ENCODE measurements around the gene KRT71. TPM values are rescaled to one million over a fixed set of nuclear protein-coding genes. Genes with fewer than 3 reads are reported as not detected.

KRT71 gene
- total RNA-seq, 2 donors from 2014 or later = not detected

DNA sequence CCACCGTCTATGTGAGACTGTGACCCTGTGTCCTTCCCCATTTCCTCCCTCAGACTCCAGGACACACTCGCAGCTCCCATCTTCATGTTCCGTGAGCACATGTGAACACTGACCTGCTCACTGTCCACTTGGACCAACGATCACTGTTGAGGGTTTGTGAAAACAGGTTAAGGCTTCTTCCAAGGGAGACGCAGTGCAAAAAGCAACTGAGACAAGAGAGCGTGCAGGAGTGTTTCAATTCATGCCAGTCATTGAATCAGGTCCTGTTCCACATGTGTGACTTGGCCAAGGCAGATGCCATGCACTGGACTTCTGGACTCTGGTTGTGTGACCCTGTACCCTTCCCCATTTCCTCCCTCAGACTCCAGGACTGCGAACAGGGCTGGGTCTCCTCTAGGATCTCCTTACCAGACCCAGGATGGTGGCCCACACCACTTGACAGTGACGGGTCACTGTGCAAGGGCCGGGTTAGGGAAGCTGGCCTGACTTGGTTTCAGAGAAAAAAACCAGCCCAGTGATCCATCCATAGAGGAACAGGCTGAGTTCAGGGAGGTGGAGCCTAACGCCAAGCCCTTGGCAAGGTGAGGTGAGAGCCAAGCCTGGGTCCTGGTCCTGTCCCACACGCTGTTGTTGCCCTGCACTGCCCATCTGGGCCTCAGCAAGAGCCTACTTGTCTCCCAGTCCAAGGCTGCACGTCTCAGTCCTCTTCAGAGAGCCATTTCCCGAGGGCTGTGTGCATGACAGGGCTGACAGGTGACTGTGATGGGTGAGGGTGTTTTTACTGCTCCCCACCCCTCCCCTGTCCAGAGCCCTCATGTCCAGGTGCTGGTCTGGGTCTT is 27.1 kb downstream of the KRT71 start:
- Mint-ChIP-seq H3K9me3 (no peaks in the 10 kb centered on the region), H3K4me3 (no peak overlapping the region), H3K27ac (no peak overlapping the region), H3K4me1 (peaks cover 19% of the 10 kb centered on the region), H3K36me3 (ENCODE audit: low read depth) (no peaks in the 10 kb centered on the region), H3K27me3 (ENCODE audit: insufficient read depth) (peaks cover 2% of the 10 kb centered on the region)
- Histone ChIP-seq H3K9me3 (ENCODE audit: control insufficient read depth, low read length) (no peaks in the 10 kb centered on the region), H3K9ac (ENCODE audit: extremely low read depth, low read length, poor library complexity, severe bottlenecking) (no peak overlapping the region), H3K27me3 (ENCODE audit: control insufficient read depth, insufficient read depth, low read length, poor library complexity, severe bottlenecking) (no peaks in the 10 kb centered on the region), H3K4me3 (ENCODE audit: low read length) (no peak overlapping the region), H3K27ac (ENCODE audit: low read depth, low read length) (no peak overlapping the region), H3K4me1 (ENCODE audit: control insufficient read depth, insufficient read depth, low read length) (peaks cover 7% of the 10 kb centered on the region), H3K36me3 (ENCODE audit: control insufficient read depth, insufficient read depth, low read length) (no peaks in the 10 kb centered on the region)
- WGBS, 2 experiments (ENCODE audit: insufficient coverage in 1 of 2, insufficient read length in 1 of 2) = 82 to 83% methylated on average over 10 to 13 of the region's 13 CpGs
- peak; percentile 40 for DNase-seq
- TF ChIP-seq, protein P1, sequence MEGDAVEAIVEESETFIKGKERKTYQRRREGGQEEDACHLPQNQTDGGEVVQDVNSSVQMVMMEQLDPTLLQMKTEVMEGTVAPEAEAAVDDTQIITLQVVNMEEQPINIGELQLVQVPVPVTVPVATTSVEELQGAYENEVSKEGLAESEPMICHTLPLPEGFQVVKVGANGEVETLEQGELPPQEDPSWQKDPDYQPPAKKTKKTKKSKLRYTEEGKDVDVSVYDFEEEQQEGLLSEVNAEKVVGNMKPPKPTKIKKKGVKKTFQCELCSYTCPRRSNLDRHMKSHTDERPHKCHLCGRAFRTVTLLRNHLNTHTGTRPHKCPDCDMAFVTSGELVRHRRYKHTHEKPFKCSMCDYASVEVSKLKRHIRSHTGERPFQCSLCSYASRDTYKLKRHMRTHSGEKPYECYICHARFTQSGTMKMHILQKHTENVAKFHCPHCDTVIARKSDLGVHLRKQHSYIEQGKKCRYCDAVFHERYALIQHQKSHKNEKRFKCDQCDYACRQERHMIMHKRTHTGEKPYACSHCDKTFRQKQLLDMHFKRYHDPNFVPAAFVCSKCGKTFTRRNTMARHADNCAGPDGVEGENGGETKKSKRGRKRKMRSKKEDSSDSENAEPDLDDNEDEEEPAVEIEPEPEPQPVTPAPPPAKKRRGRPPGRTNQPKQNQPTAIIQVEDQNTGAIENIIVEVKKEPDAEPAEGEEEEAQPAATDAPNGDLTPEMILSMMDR (conservative IDR thresholded peaks at IDR 0.05) = no peak

DNA sequence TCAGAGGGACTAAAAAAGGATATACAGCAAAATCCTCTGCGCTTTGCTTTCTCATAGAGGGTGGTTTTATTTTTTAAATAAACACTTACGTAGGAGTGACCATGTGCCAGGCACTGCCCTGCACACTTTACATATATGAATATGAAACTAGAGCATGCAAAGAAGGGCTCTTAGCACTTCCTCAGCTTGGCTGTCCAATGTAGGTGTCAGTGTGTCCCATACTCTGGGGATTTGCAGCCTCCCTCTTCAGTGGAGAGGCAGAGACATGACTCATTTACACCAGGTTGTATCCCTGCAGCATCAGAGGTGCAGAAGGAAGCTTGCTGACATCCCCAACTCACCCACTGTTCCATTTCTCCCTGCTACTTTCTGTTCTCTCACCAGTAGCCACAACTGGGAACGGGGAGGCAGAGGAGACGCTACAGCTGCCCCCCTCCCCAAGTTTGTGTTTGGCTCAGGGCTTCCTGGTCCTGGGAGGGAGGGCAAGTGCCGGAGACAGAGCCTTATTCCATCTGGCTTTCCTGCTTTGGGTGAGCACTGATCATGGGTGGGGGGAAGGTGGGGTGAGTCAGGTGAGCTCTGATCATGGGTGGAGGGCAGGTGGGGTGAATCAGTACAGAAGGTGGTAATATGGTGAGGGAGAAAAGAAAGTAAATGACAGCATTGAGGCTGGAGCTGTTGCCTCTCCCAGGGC is 27.9 kb downstream of the KRT71 start:
- DNase-seq = peak; percentile 44
- Mint-ChIP-seq H3K27me3 (ENCODE audit: insufficient read depth) (peaks cover 2% of the 10 kb centered on the region), H3K4me1 (peaks cover 23% of the 10 kb centered on the region), H3K4me3 (no peak overlapping the region), H3K9me3 (no peaks in the 10 kb centered on the region), H3K36me3 (ENCODE audit: low read depth) (no peaks in the 10 kb centered on the region), H3K27ac (no peak overlapping the region)
- Histone ChIP-seq H3K9ac (ENCODE audit: extremely low read depth, low read length, poor library complexity, severe bottlenecking) (no peak overlapping the region), H3K4me1 (ENCODE audit: control insufficient read depth, insufficient read depth, low read length) (peaks cover 7% of the 10 kb centered on the region), H3K4me3 (ENCODE audit: low read length) (no peak overlapping the region), H3K27me3 (ENCODE audit: control insufficient read depth, insufficient read depth, low read length, poor library complexity, severe bottlenecking) (no peaks in the 10 kb centered on the region), H3K27ac (ENCODE audit: low read depth, low read length) (no peak overlapping the region), H3K9me3 (ENCODE audit: control insufficient read depth, low read length) (no peaks in the 10 kb centered on the region), H3K36me3 (ENCODE audit: control insufficient read depth, insufficient read depth, low read length) (no peaks in the 10 kb centered on the region)
- TF ChIP-seq, protein P1 (conservative IDR thresholded peaks at IDR 0.05) = no peak
- WGBS, 2 experiments (ENCODE audit: insufficient coverage in 1 of 2, insufficient read length in 1 of 2) = 93 to 100% methylated on average over 2 to 5 of the region's 5 CpGs

DNA sequence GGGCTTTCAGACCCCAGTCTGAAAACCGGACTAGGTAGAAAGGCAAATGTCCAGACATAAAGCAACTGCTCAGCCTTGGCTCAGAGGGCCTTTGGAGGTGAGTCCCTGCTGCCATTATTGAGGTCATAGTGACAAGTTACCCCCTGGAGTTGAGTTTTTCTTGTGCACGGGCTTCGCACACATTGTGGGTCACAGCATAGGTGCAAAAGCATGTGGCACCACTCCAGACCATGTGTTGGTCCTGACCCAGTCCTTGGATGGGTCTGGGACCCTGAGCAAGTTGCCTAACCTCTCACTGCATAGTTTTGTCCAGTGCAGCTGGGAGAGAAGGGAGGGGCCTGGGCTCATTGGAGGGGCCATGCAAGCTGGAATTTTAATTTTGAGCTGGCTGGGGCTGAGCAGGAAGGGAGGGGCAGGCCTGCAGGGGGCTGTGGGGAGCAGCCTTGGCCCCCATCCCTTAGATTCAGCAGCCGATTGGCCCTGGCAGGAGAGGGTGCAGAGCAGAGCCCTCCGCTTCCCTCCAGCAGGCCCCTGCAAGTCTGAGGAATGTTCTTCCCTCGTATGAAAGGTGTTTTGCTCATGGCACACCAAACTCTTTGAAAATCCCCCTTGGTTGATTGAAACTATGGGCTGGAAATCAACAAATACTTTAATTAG is 28.6 kb downstream of the KRT71 start:
- H3K4me3 Mint-ChIP-seq = no peak overlapping the region
- peak; percentile 38 for DNase-seq
- TF ChIP-seq, protein P1 (conservative IDR thresholded peaks at IDR 0.05) = no peak
- peaks cover 2% of the 10 kb centered on the region for H3K27me3 Mint-ChIP-seq (ENCODE audit: insufficient read depth)
- no peak overlapping the region for H3K27ac Mint-ChIP-seq
- H3K4me3 ChIP-seq (ENCODE audit: low read length) = no peak overlapping the region
- WGBS, 2 experiments (ENCODE audit: insufficient coverage in 1 of 2, insufficient read length in 1 of 2) = 85 to 86% methylated on average over 4 to 6 of the region's 6 CpGs
- H3K36me3 Mint-ChIP-seq (ENCODE audit: low read depth) = no peaks in the 10 kb centered on the region
- no peaks in the 10 kb centered on the region for H3K36me3 ChIP-seq (ENCODE audit: control insufficient read depth, insufficient read depth, low read length)
- no peak overlapping the region for H3K27ac ChIP-seq (ENCODE audit: low read depth, low read length)
- no peaks in the 10 kb centered on the region for H3K9me3 ChIP-seq (ENCODE audit: control insufficient read depth, low read length)
- H3K4me1 ChIP-seq (ENCODE audit: control insufficient read depth, insufficient read depth, low read length) = peaks cover 7% of the 10 kb centered on the region
- no peaks in the 10 kb centered on the region for H3K27me3 ChIP-seq (ENCODE audit: control insufficient read depth, insufficient read depth, low read length, poor library complexity, severe bottlenecking)
- H3K9me3 Mint-ChIP-seq = no peaks in the 10 kb centered on the region
- no peak overlapping the region for H3K9ac ChIP-seq (ENCODE audit: extremely low read depth, low read length, poor library complexity, severe bottlenecking)
- peaks cover 23% of the 10 kb centered on the region for H3K4me1 Mint-ChIP-seq
